Suprapubic skin (tissue), 4 donors: Measurements from ENCODE around the gene NET1. TPM values are rescaled to one million over a fixed set of nuclear protein-coding genes. Genes with fewer than 3 reads are reported as not detected.

ENCODE experiments used
- DNase-seq, 2 donors: peaks; one replicate each; pipeline ENCODE4 v3.0.0-alpha.2; 2019; ENCODE audit warnings: low spot score in 2 of 2
- H3K27ac ChIP-seq: fragments of 200-600 bp; sonication (generic); one replicate; pipeline ENCODE4 v1.5.1; 2019
- H3K27me3 ChIP-seq: fragments of 200-600 bp; sonication (generic); one replicate; pipeline ENCODE4 v1.5.1; 2019
- H3K36me3 ChIP-seq: fragments of 200-600 bp; sonication (generic); one replicate; pipeline ENCODE4 v1.5.1; 2019
- H3K4me1 ChIP-seq: fragments of 200-600 bp; sonication (generic); one replicate; pipeline ENCODE4 v1.5.1; 2019
- H3K4me3 ChIP-seq: fragments of 200-600 bp; sonication (generic); one replicate; pipeline ENCODE4 v1.5.1; 2019; ENCODE audit warnings: mild to moderate bottlenecking
- H3K9me3 ChIP-seq: fragments of 200-600 bp; sonication (generic); one replicate; pipeline ENCODE4 v1.5.1; 2019
- EP300 ChIP-seq: sonication (generic); formaldehyde crosslinking; IDR thresholded peaks from one replicate; pipeline ENCODE4 v1.6.1; 2017; ENCODE audit warnings: antibody characterized with exemption
- POLR2A ChIP-seq, 2 donors: fragments of 450-650 bp; IDR thresholded peaks; one replicate each; pipeline ENCODE4 v1.6.1; 2017; ENCODE audit warnings: antibody characterized with exemption in 2 of 2, mild to moderate bottlenecking in 2 of 2, moderate library complexity in 2 of 2
- POLR2AphosphoS5 ChIP-seq, 3 donors: sonication (generic); formaldehyde crosslinking; IDR thresholded peaks; one replicate each; pipeline ENCODE4 v1.6.1; 2017; ENCODE audit warnings: antibody characterized with exemption in 3 of 3
- WGBS: methylation state at CpG from one replicate; pipeline ENCODE4 v1.1.5; 2018; 5-methylcytosine and 5-hydroxymethylcytosine counted together
- total RNA-seq, 4 donors: library from RNA; depleted of rRNA; stranded (reverse); fragments of >200 nt; gene quantifications; one replicate each; pipeline ENCODE4 v1.1.0, GENCODE V29; 2016
- TF ChIP-seq, protein P1 (sequence below), 2 donors: fragments of 200-600 bp in 1 of 2; fragments of 450-650 bp in 1 of 2; sonication (generic) in 1 of 2; IDR thresholded peaks; one replicate each; pipeline ENCODE4 v1.5.1; 2016 to 2019; ENCODE audit warnings: antibody characterized with exemption in 2 of 2, mild to moderate bottlenecking in 1 of 2, moderate library complexity in 1 of 2

The NET1 gene
- total RNA-seq, 4 donors from 2014 or later = 69.9 to 92.8 (median 76.2) TPM

GRCh38 chr10:5497948-5498730, 85.8 kb downstream of the NET1 start:
- peak overlapping the region; percentile 37 for H3K4me3 ChIP-seq
- TF ChIP-seq POLR2A (IDR thresholded peaks at IDR 0.05) (no peak), EP300 (no peak), POLR2AphosphoS5 (IDR thresholded peaks at IDR 0.05) (no peak)
- TF ChIP-seq, protein P1, sequence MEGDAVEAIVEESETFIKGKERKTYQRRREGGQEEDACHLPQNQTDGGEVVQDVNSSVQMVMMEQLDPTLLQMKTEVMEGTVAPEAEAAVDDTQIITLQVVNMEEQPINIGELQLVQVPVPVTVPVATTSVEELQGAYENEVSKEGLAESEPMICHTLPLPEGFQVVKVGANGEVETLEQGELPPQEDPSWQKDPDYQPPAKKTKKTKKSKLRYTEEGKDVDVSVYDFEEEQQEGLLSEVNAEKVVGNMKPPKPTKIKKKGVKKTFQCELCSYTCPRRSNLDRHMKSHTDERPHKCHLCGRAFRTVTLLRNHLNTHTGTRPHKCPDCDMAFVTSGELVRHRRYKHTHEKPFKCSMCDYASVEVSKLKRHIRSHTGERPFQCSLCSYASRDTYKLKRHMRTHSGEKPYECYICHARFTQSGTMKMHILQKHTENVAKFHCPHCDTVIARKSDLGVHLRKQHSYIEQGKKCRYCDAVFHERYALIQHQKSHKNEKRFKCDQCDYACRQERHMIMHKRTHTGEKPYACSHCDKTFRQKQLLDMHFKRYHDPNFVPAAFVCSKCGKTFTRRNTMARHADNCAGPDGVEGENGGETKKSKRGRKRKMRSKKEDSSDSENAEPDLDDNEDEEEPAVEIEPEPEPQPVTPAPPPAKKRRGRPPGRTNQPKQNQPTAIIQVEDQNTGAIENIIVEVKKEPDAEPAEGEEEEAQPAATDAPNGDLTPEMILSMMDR (IDR thresholded peaks at IDR 0.05) = no peak
- H3K36me3 ChIP-seq = no peaks in the 10 kb centered on the region
- peaks cover 53% of the 10 kb centered on the region for H3K4me1 ChIP-seq
- no peaks in the 10 kb centered on the region for H3K9me3 ChIP-seq
- no peaks in the 10 kb centered on the region for H3K27me3 ChIP-seq
- 74% methylated on average over 11 of the region's 19 CpGs for WGBS
- DNase-seq = peak in 1 of 2 donors; percentile 76
- peak overlapping the region; percentile 82 for H3K27ac ChIP-seq

- no peaks in the 10 kb centered on the region for H3K27me3 ChIP-seq
- peaks cover 60% of the 10 kb centered on the region for H3K4me1 ChIP-seq
- H3K27ac ChIP-seq = peak overlapping the region; percentile 82
- DNase-seq = peak in 1 of 2 donors; percentile 77
- no peaks in the 10 kb centered on the region for H3K9me3 ChIP-seq
- TF ChIP-seq POLR2AphosphoS5 (IDR thresholded peaks at IDR 0.05) (no peak), POLR2A (IDR thresholded peaks at IDR 0.05) (no peak), EP300 (no peak)
- TF ChIP-seq, protein P1 (IDR thresholded peaks at IDR 0.05) = no peak
- 86% methylated on average over 48 of the region's 61 CpGs for WGBS
- H3K36me3 ChIP-seq = no peaks in the 10 kb centered on the region
- peak overlapping the region; percentile 37 for H3K4me3 ChIP-seq
Measured at GRCh38 chr10:5498791-5499492, 86.6 kb downstream of the NET1 start.

DNA sequence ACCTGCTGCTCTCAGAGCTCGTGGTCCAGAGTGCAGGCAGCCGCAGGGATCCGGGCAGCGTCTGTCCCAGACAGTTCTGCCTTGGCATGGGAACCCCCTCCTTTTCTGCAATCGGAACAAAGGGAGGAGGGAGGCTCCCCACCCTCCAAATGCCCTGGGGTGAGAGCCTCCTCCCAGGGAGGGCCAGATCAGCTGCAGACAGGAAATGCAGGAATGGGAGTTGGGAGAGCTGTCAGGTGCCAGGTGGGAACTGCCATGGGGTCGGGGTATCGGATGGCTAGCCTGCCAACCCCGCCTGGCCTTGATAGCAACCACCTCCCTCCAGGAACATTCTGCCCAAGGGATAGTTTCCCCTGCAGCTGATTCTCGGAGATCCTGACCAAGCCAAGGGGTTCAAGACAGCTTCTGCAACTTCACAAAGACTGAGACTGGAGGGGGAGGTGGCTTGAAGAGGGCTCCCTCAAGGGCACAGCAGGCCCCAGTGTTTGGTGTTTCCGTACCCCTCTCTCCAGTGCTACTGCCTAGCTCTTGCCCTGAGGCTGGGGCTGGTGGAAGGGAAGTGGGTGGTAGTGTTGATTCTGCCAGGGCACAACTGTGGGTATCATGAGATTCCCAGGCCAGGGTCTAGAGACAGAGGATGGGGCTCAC, 87.3 kb downstream of the NET1 start, which contains the start of gene CALML5:
Gene CALML5, minus strand, starts transcription at position 78 of the 648 bp plus-strand sequence. CDS start 132 bp downstream, outside the sequence.
- H3K4me1 ChIP-seq = peaks cover 66% of the 10 kb centered on the region
- no peaks in the 10 kb centered on the region for H3K9me3 ChIP-seq
- TF ChIP-seq POLR2A (IDR thresholded peaks at IDR 0.05) = no peak
- TF ChIP-seq, protein P1 (IDR thresholded peaks at IDR 0.05) = no peak
- peak within 1 kb of the TSS; percentile 82 for H3K27ac ChIP-seq
- H3K4me3 ChIP-seq = peak within 1 kb of the TSS; percentile 37
- no peaks in the 10 kb centered on the region for H3K27me3 ChIP-seq
- no peaks in the 10 kb centered on the region for H3K36me3 ChIP-seq
- DNase-seq = no peak
- 68% methylated on average over 5 of the region's 10 CpGs for WGBS

- no peak overlapping the region for H3K4me3 ChIP-seq
- H3K4me1 ChIP-seq = peaks cover 72% of the 10 kb centered on the region
- H3K27me3 ChIP-seq = no peaks in the 10 kb centered on the region
- H3K27ac ChIP-seq = peak overlapping the region; percentile 82
- no peaks in the 10 kb centered on the region for H3K9me3 ChIP-seq
- no peak for TF ChIP-seq POLR2A (IDR thresholded peaks at IDR 0.05)
- TF ChIP-seq, protein P1 (IDR thresholded peaks at IDR 0.05) = no peak
- TF ChIP-seq POLR2AphosphoS5 (IDR thresholded peaks at IDR 0.05) = no peak
- no peak for TF ChIP-seq EP300
- H3K36me3 ChIP-seq = no peaks in the 10 kb centered on the region
- DNase-seq = no peak
- WGBS = 94% methylated on average over 7 of the region's 7 CpGs
Measured at GRCh38 chr10:5500162-5500670, 87.9 kb downstream of the NET1 start.
